MV-4-11 (cell line): ENCODE results near the gene MYLK.

ENCODE experiments used
- DNase-seq: peaks from one replicate; lab custom pipeline; 2025; lab: John Stamatoyannopoulos, UW

MYLK gene

DNA sequence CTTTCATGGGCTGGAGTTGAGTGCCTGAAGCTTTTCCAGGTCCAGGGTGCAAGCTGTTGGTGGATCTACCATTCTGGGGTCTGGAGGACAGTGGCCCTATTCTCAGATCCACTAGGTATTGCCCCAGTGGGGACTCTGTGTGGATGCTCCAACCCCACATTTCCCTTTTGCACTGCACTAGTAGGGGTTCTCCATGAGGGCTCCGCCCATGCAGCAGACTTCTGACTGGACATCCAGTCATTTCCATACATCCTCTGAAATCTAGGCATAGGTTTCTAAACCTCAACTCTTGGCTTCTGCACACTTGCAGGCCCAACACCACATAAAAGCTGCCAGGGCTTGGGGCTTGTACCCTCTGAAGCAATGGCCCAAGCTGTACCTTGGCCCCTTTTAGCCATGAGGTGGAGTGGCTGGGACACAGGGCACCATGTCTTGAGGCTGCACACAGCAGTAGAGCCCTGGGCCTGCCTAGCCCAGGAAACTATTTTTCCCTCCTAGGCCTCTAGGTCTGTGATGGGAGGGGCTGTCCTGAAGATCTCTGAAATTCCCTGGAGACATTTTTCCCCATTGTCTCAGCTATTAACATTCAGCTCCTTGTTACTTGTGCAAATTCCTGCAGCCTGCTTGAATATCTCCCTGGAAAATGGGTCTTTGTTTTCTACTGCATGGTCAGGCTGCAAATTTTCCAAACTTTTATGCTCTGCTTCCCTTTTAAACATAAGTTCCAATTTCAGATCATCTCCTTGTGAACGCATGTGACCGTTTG, 293.3 kb downstream of the MYLK start:
- no peak for DNase-seq

DNA sequence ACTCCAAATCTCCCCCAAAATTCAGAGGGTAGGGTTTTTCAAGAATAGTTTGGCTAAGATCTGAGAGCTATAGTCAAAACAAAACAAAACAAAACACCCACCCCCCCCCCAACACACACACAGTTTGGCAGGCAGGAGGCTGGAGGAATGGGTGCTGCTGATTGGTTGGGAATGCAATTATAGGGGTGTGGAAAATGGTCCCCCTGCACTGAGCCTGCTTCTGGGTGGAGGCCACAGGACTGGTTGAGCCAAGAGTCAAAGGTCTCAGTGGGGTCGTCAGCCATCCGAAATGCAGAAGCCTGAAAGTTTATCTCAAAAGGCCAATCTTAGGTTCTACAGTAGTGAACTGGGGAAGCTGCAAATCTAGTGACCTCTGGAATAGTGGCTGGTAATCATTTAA, 296.7 kb downstream of the MYLK start:
- no peak for DNase-seq

DNA sequence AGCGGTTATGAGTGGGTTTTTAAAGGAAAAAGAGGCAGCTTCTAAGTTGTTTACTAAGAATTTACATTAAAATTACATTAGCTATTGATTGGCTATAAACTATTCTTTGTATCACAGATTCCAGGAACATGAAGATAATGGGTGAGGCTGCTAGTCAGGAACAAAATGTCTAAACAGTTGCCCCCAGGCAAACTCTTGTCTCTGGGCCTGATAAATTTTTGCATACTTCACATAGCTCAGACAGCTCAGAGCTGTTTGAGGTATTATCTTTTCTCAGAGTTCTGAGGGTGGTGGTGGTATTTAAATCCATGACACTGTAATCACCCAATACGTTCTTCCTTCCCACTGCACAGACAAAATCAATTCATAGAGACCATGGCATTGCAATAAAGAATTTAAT, 297.2 kb downstream of the MYLK start:
- no peak for DNase-seq

DNA sequence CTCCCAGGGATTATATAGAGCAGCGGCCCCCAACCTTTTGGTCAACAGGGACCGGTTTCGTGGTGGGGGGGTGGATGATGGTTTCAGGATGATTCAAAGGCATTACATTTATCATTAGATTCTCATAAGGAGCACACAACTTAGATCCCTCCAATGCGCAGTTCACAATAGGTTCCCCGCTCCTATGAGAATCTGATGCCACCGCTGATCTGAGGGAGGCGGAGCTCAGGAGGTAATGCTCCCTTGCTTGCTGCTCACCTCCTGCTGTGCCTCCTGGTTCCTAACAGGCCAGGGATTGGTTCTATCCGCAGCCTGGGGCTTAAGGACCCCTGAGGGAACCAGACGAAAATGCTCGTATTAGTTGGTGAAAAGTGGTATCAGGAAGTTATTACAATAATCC, 298.0 kb downstream of the MYLK start:
- peak; percentile 45 for DNase-seq

DNA sequence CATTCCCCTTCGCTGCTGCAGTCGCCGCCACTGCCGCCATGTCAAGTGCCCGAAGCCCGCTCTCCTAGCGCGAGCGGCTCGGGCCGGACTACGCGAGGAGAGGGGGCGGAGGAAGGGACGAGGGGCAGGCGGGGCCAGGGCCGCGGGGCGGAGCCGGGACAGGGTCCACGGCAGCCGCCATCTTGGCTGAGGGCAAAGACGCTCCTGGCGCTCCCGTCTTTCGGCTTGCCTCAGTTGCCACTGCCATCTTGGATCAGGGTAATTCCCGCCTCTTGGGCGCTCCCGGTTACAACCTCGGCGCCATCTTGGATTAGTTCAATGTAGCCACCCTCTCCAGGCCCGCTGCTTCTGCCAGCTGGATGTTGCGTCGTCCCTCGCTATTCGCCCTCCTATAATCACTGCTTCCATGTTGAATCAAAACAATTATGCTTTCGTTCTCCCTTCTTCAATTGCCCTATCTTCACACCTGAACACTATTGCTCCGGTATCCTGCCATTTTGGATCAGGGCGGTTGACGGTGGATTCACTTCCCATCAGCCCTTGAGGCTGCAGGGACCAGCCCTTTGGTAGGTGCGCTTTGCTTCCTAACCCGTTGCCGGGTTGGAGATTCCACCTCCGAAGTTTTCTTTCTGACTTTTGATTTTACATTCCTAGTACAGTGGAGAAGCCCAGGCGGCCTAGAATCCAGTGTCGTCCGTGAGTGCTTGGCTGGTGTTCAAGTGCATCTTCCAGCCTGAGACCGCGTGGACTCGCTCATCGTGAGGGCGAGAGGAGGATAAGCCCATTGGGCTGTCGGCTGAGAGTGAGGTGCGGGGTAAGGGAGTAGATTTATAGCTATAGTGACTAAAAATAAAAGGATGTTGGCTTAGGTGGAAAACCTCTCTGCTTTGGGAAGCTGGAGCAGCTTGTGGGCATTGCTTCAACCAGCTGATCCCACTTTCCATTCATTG, 298.9 kb downstream of the MYLK start, which contains the start of gene HACD2:
TSS of gene HACD2 (minus strand) at position 66 of the 950 bp plus-strand sequence. CDS start at position 40, 26 bp downstream.
- peak; percentile 96 for DNase-seq

DNA sequence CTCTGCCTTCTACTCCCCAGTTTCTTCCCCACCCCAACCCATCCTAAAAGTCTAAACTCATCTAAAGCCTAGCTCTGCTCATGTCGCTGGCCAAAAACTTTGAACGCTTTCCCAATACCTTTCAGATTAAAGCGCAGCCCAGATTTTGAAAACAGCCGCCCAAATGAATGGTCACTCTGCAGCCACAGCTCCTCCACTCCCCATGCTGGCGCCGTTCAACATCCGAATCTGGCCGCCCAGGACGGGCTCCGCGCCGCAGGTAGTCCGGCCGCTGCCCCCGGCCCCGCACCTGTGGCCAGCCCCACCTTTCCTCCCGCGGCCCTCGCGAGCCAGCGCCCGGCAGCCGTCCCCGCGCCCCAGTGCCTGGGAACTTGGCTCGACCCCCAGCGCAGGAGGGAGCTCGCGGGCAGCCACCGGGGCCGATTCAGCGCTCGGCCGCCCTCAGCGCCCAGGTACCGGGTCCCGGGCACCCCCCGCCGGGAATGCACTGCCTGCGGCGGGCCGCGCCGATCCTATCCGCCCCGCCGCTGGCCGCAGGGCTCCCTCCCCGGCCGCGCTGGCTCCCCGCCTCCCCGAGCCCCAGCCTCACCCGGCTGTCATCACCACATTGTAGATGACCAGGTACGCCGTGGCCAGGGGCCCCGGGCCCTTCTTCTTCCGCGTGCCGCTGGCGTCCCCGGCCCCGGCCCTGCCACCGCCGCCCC, 299.7 kb downstream of the MYLK start:
- DNase-seq = no peak

DNA sequence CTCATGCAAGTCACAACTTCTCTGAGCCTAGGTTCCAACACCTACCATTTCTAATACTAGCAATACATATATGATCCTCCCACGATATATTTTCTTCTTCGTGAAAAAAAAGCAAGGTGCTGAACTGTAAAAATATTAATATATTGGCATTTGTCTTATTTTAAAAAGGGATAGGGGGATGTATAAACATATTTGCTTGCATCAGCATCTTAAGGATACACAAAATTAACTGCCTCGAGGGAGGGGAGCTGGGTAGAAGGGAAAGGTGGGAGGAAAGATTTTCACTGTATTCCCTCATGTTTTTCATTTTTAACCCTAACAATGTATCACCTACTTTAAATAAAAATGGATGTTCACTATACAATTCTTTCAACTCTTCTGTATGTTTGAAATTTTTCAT, 300.6 kb downstream of the MYLK start:
- DNase-seq = no peak

DNA sequence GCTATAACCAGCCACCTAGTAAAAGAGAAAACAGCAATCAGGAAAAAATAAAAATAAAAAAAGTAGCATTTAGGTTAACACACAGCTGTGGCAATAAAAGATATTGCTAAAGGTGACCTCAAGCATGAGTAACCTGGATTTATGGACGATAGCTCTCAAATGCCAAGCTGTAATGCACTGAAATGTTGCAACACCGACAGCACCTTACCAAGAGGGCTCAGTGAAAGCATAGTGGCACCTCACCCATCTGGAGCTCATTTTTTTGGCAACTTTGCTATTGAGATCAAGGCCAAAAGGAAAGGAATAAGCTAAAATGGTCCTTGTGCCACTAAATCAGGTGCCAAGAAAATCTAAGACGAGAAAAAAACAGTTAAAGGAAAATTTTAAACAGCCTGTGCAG, 301.8 kb downstream of the MYLK start:
- no peak for DNase-seq

DNA sequence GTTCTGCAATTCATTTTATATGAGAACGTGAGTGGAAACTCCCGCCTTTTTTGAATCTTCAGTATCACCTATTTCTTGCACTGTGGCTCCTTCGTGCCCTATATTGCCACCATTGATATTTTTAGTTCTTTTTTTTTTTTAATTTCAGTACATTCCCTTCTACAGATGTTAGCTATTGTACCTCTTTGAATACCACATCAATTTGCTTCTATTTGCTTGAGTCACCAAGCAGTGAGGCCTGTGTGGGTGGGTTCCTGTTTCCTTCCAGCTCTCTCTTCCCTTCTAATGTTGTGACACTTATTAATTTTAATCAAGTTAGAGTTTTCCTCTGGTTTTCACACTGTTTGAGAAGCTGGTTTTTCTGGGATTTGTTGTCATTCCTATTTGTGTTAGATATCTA, 308.0 kb downstream of the MYLK start:
- DNase-seq = no peak

DNA sequence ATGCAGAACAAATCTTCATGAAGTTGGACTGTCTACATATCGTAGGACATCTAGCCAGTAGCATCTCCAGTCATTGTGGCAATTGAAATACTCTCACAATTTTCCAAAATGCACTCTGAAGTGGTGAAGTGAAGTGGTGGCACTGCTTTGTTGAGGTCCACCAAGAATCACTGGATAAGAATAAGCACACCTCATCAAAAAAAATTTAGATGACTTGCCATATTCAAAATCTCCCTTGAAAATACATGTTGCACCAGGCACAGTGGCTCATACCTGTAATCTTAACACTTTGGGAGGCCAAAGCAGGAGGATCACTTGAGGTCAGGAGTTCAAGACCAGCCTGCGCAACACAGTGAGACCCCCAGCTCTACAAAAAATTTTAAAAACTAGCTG, 312.2 kb downstream of the MYLK start:
- DNase-seq = no peak

DNA sequence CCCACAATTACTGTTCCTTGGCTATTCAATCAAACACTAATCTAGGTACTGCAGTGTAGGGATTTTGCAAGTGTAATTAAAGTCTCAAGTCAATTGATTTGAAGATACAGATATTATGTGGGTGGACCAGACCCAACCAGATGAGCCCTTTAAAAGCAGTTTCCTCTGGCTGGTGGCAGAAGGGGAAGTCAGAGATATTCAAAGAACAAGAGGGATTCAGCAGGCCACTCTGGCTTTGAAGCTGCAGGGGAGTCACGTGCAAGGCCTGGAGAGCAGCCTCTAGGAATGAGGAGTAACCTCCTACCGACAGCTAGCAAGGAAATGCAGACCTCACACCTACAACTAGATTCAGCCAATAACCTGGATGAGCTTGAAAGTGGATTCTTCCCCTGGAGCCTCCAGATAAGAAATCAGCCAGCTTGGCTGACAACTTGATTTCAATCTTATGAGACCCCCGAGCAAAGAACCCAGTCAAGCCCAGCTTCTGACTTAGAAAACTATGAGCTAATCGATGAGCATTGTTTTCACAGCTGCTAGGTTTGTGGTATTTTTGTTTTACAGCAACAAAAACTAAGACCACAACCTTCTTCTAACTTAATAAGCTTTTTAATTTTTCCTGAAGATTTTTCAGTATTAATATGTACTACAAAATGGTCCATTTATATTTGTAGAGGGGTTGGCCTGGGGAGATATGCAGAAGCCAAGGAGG, 312.7 kb downstream of the MYLK start:
- DNase-seq = peak; percentile 50

DNA sequence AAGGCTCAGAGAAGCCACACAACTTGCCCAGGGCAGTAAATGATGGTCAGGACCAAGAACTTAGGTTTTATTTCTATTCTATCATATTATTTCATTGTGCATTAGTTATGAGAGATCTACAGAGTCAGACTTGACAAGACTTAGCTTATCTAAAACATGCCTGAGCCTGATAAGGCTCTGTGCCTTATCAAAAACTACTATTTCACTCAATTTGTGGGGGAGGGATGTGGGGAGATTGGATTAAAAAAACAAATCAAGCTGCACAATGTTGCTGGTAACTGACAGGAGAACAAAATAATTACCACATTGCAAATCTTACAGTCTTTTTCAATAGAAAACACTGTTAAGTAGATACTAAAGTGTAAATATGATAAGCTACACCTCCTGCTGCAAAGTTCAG, 315.3 kb downstream of the MYLK start:
- no peak for DNase-seq

DNA sequence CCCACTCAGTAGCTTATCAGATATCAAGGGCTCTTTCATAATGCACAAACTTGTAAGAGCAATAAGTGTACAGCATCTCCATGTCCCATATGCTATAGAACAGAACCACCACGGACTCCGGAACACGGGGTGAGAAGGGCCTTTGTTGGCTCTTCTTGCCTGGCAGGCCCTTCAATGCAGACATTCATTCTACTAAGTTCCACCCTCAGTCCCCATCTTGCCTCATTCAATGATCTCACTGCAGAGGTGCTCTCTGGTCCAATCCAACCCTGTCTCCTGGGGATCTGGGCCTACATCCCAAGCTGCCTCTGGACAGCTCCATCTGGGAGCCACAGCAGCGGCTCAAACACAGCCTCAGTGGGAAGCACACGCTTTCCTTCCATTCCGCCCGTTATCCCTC, 316.1 kb downstream of the MYLK start:
- no peak for DNase-seq

DNA sequence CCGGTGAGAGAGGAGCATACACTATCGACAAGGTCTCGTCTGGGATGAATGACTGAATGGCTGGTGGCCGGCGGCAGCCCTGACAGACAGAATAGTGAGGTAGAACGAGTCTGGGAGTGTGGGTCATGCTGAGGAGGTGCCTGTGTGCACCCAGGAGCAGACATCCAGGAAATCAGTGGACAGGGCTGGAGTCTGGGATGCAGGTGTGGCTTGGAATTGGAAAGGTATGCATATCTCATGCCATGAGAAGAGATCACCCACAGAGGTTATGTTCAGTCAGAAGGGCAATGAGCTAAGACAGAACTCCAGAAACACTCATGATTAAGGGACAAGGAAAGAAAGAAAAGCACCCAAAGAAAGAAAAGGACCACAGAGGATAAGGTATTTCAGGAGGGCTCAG, 320.1 kb downstream of the MYLK start:
- no peak for DNase-seq

DNA sequence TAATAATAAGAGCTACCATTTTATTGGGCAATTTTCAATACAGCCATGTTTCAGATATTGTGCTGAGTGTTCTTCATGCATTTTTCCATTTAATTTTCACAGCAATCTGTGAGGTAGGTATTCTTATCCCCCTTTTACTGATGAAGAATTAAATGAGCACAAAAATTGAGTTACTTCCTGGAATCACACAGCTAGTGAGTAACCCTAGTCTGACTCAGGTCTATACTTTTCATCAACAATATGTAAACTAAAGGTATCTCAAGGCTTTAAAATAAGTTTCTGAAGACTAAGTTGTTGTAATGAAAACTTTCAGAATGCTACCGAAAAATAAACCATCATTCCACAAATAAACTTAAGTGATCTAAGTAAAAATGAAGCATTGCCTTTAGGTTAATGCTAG, 321.6 kb downstream of the MYLK start:
- no peak for DNase-seq

DNA sequence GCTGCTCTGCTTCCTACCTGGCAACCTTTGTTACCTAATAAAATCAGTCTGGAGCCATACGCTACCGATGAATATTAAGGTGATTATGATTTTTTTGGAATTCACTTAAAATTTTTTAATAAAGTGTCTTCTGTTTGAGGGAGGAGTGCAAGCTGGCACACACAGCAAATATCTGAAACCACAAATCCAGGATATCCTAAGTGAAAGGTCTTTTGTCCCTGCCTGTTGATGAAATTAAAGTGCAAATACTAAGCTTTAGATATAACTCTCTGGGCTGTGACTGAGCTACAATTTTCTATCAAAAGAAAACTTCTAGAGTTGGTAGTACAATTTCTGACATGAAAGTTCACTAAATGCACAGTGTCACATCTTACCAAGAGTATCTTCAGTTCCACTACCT, 322.9 kb downstream of the MYLK start:
- DNase-seq = no peak
